HG03280 (cell line): Measurements from ENCODE around the gene SLC12A7.

ENCODE experiments used
- ATAC-seq: cut with Tn5 transposase; IDR thresholded peaks from one replicate; pipeline ENCODE4 v1.9.1; 2021; ENCODE audit warnings: mild to moderate bottlenecking, moderate library complexity; ENCODE audit not compliant: unreplicated experiment

Gene SLC12A7

GRCh38 chr5:1054799-1055775 is 56.8 kb downstream of the SLC12A7 start:
- no peak for ATAC-seq

- ATAC-seq = no peak
These were observed 57.7 kb downstream of the SLC12A7 start for GRCh38 chr5:1054018-1054798.

- ATAC-seq = no peak
These were observed 58.4 kb downstream of the SLC12A7 start for GRCh38 chr5:1053391-1054017.

GRCh38 chr5:1052641-1053390 is 59.0 kb downstream of the SLC12A7 start:
- ATAC-seq = no peak

GRCh38 chr5:1052076-1052475 is 59.8 kb downstream of the SLC12A7 start:
- no peak for ATAC-seq

- no peak for ATAC-seq
These were observed 60.5 kb downstream of the SLC12A7 start for GRCh38 chr5:1051366-1051720.

GRCh38 chr5:1050423-1051365 is 61.2 kb downstream of the SLC12A7 start:
- no peak for ATAC-seq

- no peak for ATAC-seq
These were observed 62.7 kb downstream of the SLC12A7 start for GRCh38 chr5:1048861-1049838.

- ATAC-seq = no peak
These were observed 63.6 kb downstream of the SLC12A7 start for GRCh38 chr5:1048162-1048721.

GRCh38 chr5:1047332-1047965 is 64.4 kb downstream of the SLC12A7 start:
- no peak for ATAC-seq

- ATAC-seq = no peak
These were observed 65.8 kb downstream of the SLC12A7 start for GRCh38 chr5:1045960-1046560.

- no peak for ATAC-seq
These were observed 67.7 kb downstream of the SLC12A7 start for GRCh38 chr5:1044117-1044516.

- no peak for ATAC-seq
These were observed 68.5 kb downstream of the SLC12A7 start for GRCh38 chr5:1043327-1043726.

- no peak for ATAC-seq
These were observed 69.2 kb downstream of the SLC12A7 start for GRCh38 chr5:1042626-1043025.

GRCh38 chr5:1041225-1042143 is 70.4 kb downstream of the SLC12A7 start:
- no peak for ATAC-seq

GRCh38 chr5:1040571-1040970 is 71.3 kb downstream of the SLC12A7 start:
- ATAC-seq = no peak
